Prostate gland (tissue), 1 donor: ENCODE results near the gene GUK1.

Source experiments
- POLR2A ChIP-seq: fragments of 450-650 bp; IDR thresholded peaks from one replicate; pipeline ENCODE4 v1.6.1; 2016; ENCODE audit warnings: antibody characterized with exemption, mild to moderate bottlenecking
- POLR2AphosphoS5 ChIP-seq: sonication (generic); formaldehyde crosslinking; IDR thresholded peaks from one replicate; pipeline ENCODE4 v1.6.1; 2017; ENCODE audit warnings: antibody characterized with exemption

GRCh38 chr1:228125185-228125584, 14.9 kb upstream of the GUK1 start:
- TF ChIP-seq POLR2AphosphoS5 (no peak), POLR2A (no peak)
